ENCODE data around the gene UBE2J2. TPM values are rescaled to one million over a fixed set of nuclear protein-coding genes. Genes with fewer than 3 reads are reported as not detected.

Gene UBE2J2
- total RNA-seq, 2 experiments from 2014 or later: 41.4 to 41.5 TPM

DNA sequence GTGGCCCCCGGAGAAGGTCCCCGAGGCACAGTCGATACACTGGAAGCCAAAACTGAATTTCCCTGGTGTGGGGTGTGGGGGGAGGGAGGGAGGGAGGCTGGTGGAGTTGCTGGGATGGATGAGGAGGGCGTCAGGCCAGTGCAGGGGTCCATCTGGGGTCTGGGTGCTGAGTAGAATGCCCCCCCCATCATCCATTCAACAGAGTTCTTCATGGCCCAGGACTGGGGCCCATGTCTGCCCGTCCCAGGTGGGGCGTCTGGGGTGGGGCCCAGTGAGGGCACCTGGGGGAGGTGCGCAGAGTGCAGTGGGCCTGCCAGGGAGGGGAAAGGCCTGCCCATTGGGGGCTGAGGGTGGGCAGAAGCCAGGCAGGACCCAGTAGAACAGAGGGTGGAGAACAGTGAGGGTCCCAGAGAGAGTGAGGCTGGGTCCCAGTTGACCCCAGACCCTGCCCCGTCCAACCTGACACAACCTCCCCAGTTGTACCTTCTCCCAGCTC is 69.2 kb downstream of the UBE2J2 start:
- intact Hi-C loops (cut with DNase I, micrococcal nuclease): no loop called here

More for the DNA sequence above, 69.2 kb downstream of the UBE2J2 start:
- H3K9me3 ChIP-seq (ENCODE audit: control insufficient read depth in 1 of 2, insufficient read depth in 1 of 2, low read length in 2 of 2): no peaks in the 10 kb centered on the region
- no peak for ATAC-seq (ENCODE audit: poor library complexity)
- Mint-ChIP-seq H3K4me3 (no peak overlapping the region), H3K9me3 (no peaks in the 10 kb centered on the region), H3K36me3 (ENCODE audit: low read depth) (no peaks in the 10 kb centered on the region), H3K27ac (no peak overlapping the region), H3K4me1 (ENCODE audit: low read depth) (peaks cover 18% of the 10 kb centered on the region), H3K27me3 (no peaks in the 10 kb centered on the region)
- TF ChIP-seq, protein P1, sequence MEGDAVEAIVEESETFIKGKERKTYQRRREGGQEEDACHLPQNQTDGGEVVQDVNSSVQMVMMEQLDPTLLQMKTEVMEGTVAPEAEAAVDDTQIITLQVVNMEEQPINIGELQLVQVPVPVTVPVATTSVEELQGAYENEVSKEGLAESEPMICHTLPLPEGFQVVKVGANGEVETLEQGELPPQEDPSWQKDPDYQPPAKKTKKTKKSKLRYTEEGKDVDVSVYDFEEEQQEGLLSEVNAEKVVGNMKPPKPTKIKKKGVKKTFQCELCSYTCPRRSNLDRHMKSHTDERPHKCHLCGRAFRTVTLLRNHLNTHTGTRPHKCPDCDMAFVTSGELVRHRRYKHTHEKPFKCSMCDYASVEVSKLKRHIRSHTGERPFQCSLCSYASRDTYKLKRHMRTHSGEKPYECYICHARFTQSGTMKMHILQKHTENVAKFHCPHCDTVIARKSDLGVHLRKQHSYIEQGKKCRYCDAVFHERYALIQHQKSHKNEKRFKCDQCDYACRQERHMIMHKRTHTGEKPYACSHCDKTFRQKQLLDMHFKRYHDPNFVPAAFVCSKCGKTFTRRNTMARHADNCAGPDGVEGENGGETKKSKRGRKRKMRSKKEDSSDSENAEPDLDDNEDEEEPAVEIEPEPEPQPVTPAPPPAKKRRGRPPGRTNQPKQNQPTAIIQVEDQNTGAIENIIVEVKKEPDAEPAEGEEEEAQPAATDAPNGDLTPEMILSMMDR (IDR thresholded peaks at IDR 0.05): no peak
- no peaks in the 10 kb centered on the region for H3K36me3 ChIP-seq (ENCODE audit: insufficient read depth, low read length)
- POLR2A ChIA-PET: no interaction called here
- CTCF ChIA-PET: no interaction called here
- peak in 2 of 14 experiments; percentile 3 to 34 for DNase-seq
- H3K27ac ChIP-seq (ENCODE audit: low read depth in 1 of 2, low read length in 2 of 2): peak overlapping the region in 1 of 2 donors; percentile 52
- H3K4me3 ChIP-seq (ENCODE audit: low read length): no peak overlapping the region
- peaks cover 62% of the 10 kb centered on the region for H3K4me1 ChIP-seq (ENCODE audit: insufficient read depth, low read length)
- no peaks in the 10 kb centered on the region for H3K27me3 ChIP-seq (ENCODE audit: control insufficient read depth in 1 of 2, insufficient read depth in 2 of 2, low read length in 2 of 2)

Small RNA genes lying within 50 kb of the gene (microRNA-seq; reads per million reads assigned to microRNA genes)
- gene MIR6726 (ENCODE audit: borderline microRNAs expressed, borderline replicate concordance) (2.0 reads per million, percentile 5 among the genes with 10 or more reads in this experiment), gene MIR6727 (ENCODE audit: borderline microRNAs expressed, borderline replicate concordance) (not detected)

Other genes with a start within 250 kb of the UBE2J2 start
- gene RNF223, start 199.5 kb downstream of the UBE2J2 start, total RNA-seq: not detected
- 10 to 100 TPM; 11.1 to 11.3 TPM for gene C1orf159, start 157.8 kb downstream of the UBE2J2 start, total RNA-seq
- gene TTLL10, start 100.0 kb downstream of the UBE2J2 start, total RNA-seq: under 1 TPM; 0.11 to 0.59 TPM
- 10 to 100 TPM; 14.8 to 17.8 TPM for gene TNFRSF18, start 67.3 kb downstream of the UBE2J2 start, total RNA-seq
- gene TNFRSF4, start 59.7 kb downstream of the UBE2J2 start, total RNA-seq: 10 to 100 TPM; 27.6 to 28.6 TPM
- gene SDF4, start 41.9 kb downstream of the UBE2J2 start, total RNA-seq: 10 to 100 TPM; 66.3 to 71.0 TPM
- 1 to 10 TPM; 4.9 to 5.1 TPM for gene B3GALT6, start 41.6 kb downstream of the UBE2J2 start, total RNA-seq
- 1 to 10 TPM; 3.4 to 4.8 TPM for gene C1QTNF12, start 27.1 kb downstream of the UBE2J2 start, total RNA-seq
- gene SCNN1D, start 6.6 kb upstream of the UBE2J2 start, total RNA-seq: 10 to 100 TPM; 12.0 to 13.3 TPM
- 10 to 100 TPM; 45.3 to 46.4 TPM for gene ACAP3, start 34.1 kb upstream of the UBE2J2 start, total RNA-seq
- gene PUSL1, start 34.7 kb upstream of the UBE2J2 start, total RNA-seq: 10 to 100 TPM; 18.1 to 19.2 TPM
- gene INTS11, start 50.8 kb upstream of the UBE2J2 start, total RNA-seq: 100 to 1,000 TPM; 130 to 137 TPM
- gene CPTP, start 50.9 kb upstream of the UBE2J2 start, total RNA-seq: 10 to 100 TPM; 11.6 to 12.9 TPM
- gene TAS1R3, start 57.4 kb upstream of the UBE2J2 start, total RNA-seq: 1 to 10 TPM; 3.3 to 3.4 TPM
- gene DVL1, start 75.6 kb upstream of the UBE2J2 start, total RNA-seq: 10 to 100 TPM; 44.9 to 45.5 TPM
- 1 to 10 TPM; 1.6 to 2.9 TPM for gene MXRA8, start 84.7 kb upstream of the UBE2J2 start, total RNA-seq
- 10 to 100 TPM; 59.2 to 64.6 TPM for gene AURKAIP1, start 101.4 kb upstream of the UBE2J2 start, total RNA-seq
- gene CCNL2, start 125.5 kb upstream of the UBE2J2 start, total RNA-seq: 100 to 1,000 TPM; 274 to 281 TPM
- gene MRPL20, start 133.4 kb upstream of the UBE2J2 start, total RNA-seq: 100 to 1,000 TPM in 1 of 2 experiments, 10 to 100 TPM in 1; 99.9 to 103 TPM
- not detected for gene ANKRD65, start 147.4 kb upstream of the UBE2J2 start, total RNA-seq
- gene VWA1, start 161.8 kb upstream of the UBE2J2 start, total RNA-seq: not detected
- gene ATAD3C, start 175.8 kb upstream of the UBE2J2 start, total RNA-seq: under 1 TPM; 0.28 to 0.74 TPM
- 10 to 100 TPM; 44.3 to 49.1 TPM for gene ATAD3B, start 197.9 kb upstream of the UBE2J2 start, total RNA-seq
- gene ATAD3A, start 238.3 kb upstream of the UBE2J2 start, total RNA-seq: 10 to 100 TPM; 17.0 to 19.5 TPM